ENCODE measurements around the gene C11orf24.
"Not testable (repeated sequence)": the region's sequence is repeated elsewhere in the genome, so short reads cannot be mapped to it uniquely, and the experiment has no call there.

Gene C11orf24

DNA sequence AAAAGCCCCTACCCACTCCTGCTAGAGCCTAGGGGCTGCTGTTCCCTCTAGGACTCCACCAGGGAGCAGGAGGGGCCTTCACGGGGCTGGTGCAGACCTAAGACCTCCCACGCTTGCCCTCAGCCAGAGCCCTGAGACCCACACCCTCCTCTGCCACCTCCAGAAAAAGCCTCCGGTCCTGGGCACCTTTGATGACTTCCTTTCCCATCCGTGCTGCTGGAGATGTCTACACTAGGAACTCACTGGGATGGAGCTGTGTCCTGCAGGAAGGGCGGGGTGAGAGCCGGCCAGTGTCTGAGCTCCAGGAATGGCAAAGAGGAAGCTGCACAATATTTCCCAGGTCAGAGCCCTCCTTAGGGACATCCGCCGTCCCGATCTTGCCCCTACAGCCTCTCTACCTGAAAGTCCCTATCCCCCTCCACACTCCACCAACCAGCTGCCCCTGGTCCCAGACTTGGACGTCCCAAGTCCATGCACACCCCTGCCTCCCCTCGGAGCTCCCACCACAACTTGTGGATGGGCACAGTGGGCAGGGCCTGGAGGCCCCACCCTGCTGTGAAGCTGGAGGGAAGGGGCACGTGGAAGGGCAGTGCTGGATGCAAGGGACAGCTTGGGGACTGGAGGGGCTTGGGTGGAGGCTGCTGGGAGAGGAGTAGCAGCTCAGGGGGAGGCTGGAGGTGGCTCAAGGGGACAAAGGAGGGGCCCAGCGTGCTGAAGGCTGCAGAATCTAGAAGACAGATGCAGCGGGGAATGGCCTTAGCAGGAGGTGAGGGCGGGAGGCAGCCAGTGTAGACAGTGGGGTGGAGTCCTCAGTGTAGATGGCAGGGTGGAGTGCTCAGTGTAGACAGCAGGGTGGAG is 27.1 kb upstream of the C11orf24 start:
- DNase-seq, result no peak

DNA sequence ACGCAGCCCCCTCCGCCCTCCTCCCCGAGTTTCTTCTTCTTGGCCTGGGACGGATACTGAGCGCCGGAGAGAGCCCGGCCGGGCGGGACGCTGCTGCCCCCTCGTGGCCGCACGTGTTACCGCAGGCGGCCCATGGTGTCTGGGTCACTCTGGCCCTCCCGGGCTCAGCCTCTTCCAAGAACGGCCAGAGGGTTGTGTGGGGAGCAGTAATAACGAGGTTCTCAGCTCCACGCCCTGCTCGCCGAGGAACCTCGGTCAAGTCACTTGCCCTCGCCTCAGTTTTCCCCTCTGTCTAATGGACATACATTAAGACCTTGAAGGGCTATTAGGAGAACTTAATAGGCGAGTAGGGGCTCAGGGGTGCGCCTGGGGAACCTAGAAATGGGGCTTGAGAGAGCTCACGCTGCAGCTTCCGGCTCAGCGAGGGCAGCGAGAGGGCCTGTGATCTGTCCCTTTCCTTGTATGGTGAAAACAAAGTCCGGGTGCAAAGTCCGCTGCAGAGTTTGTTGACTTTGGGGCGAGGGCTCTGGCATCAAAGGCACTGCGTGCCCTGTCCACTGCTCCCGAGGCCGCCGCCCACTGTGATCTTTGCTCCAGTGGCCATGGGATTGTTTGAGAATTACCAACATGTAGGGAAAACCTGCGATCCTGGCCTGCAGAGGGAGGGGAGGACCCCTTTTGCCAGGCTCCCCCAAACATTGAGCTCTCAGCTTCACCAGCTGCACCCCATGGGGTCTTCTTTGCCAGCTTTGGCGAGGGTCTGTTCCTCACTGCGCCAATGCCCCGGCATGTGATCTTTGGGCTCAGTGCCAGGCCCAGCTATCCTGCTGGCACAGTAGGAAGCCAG is 26.3 kb upstream of the C11orf24 start:
- peak; percentile 85 for DNase-seq

DNA sequence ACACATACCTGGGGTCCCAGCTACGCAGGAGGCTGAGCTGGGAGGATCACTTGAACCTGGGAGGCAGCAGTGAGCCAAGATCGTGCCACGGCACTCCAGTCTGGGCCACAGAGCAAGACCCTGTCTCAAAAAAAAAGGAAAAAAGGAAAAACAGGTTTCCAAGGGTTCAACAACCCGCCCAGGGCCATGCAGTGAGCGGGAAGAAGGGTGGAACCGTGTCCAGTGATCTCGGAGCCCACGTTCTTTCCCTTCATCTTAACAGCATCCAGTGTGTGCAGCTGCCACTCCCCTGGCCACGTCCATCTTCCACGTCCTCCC is 25.7 kb upstream of the C11orf24 start:
- no peak for DNase-seq

DNA sequence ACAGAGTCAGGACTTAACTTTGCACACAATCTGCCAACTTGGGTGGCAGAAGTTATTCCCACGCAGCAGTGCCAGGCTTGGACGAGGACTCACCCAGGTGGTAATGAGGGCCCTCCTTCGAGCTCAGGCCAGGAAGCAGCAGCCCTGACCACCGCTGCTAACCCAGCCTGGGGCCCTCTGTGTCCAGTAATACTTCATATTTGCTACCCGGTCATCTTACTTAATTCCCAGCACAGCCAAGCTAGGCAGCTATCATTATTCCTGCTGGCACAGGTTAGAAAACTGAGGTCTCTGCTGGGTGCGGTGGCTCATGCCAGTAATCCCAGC is 25.2 kb upstream of the C11orf24 start:
- DNase-seq, result no peak

DNA sequence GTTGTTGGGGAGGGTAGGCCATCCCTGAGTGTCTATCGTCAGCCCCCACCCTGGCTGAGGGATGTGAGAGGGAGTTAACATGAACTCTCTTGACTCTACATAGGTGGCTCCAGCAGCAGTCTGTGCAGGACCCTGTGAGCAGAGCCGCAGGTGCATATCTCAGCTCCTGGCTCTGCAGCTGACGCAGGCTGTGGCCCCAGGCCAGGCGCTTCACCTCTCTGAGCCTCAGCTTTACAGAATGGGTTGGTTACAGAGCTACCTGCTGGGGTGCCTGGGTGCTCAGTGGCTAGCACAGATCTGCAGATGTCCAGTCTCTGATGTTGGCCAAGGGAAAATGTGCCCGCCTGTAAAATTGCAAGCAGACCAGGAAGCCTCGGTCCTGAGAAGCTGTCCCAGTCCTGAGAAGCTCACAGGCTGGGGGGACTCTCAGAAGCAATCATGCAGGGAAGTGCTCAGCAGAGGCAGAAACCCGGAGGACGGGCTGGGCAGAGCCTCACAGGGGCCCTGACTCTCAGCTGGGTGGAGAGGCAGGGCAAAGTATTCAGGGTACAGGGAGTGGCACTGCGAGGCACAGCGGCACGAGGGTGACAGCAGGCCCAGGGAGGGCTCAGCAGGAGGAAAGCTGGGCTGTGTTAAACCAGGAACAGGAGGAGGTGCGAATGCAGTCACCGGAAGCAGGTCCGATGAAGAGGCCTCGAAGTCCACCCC is 24.7 kb upstream of the C11orf24 start:
- DNase-seq, result no peak

DNA sequence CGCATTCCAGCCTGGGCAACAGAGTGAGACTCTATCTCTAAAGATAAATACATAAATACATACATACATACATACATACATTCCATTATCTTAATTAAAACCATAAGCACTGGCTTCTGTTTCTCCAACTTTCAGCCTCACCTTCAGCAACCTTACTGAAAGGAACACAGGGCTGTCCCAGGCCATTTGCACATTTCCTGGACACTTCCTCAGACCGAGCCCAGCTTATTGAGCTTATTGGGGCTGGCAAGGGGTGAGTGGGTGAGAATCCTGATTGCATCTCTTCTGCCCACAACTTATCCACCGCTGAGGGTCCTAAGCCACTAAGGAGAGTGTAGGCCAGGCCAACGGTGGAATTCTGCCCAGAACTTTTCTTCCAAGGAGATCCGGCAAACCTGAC is 24.2 kb upstream of the C11orf24 start:
- DNase-seq, result no peak

DNA sequence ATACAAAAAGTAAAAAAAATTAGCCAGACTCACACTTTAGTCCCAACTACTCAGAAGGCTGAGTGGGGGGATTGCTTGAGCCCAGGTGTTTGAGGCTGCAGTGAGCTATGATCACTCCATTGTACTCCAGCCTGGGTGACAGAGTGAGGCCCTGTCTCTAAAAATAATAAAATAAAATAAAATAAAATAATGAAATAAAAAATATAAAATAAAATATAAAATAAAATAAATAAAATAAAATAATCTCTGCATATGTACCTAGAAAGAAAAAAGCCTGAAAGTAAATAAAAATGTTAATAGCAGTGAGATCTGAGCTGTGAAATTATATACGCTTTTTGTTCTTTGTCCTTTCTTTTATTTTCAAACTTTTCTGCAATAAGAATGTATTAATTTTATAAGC is 23.5 kb upstream of the C11orf24 start:
- DNase-seq, result no peak

DNA sequence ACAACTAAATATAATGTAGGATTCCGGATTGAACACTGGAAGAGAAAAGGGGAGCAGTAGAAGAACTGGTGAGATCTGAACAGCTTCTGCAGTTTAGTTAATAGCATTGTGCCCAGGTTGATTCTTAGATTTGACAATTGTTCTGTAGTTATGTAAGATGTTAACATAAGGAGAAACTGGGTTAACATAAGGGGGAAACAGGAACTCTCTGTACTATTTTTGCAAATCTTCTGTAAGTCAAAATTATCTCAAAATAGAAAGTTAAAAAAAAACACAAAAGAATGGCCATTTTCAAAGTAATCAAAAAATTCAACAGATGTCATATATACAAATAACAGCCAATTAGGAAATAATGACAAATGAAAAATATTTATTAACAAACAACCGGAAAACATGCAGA is 21.9 kb upstream of the C11orf24 start:
- DNase-seq, result no peak

DNA sequence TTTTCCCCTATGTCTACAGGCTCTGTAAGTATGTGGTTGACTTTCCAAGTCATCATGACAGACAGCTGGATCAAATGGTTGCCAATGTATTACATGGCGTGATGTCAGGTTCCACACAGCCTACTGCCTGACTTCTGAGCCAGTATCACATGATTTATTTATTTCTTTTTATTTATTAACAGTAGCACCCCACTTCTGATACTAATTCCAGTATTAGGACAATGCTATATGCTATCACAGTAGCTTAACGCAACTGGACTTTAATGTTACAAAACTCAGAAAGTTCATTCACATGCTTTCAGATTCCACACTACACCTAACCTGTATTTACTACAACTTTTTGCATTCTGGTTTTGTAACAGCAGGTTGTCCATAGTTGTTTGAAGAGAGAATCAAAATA is 17.7 kb upstream of the C11orf24 start:
- DNase-seq, result no peak

DNA sequence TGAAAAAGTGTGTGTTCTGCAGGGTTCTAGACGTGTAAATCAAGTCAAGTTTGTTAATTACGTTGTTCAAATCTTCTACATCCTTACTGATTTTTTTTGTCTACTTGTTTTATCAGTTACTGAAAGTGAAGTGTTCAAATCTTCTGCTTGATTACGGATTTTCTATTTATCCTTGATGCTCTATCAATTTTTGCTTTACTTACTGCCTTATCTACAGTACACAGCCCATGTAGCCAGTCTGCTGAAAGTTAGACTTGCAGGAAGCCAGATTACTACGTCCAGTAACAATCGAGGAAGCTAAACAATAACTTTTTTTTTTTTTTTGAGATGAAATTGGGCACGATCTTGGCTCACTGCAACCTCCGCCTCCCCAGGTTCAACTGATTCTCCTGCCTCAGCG is 15.6 kb upstream of the C11orf24 start:
- DNase-seq, result no peak

DNA sequence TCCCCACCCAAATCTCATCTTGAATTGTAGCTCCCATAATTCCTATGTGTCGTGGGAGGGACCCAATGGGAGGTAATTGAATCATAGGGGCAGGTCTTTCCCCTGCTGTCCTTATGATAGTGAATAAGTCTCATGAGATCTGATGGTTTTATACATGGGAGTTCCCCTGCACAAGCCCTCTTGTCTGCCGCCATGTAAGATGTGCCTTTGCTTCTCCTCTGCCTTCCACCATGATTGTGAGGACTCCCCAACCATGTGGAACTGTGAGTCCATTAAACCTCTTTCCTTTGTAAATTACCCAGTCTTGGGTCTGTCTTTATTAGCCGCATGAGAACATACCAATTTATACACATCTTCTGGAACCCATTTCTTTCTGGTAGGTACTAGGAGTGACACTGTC is 12.8 kb upstream of the C11orf24 start:
- not testable (repeated sequence) for DNase-seq

DNA sequence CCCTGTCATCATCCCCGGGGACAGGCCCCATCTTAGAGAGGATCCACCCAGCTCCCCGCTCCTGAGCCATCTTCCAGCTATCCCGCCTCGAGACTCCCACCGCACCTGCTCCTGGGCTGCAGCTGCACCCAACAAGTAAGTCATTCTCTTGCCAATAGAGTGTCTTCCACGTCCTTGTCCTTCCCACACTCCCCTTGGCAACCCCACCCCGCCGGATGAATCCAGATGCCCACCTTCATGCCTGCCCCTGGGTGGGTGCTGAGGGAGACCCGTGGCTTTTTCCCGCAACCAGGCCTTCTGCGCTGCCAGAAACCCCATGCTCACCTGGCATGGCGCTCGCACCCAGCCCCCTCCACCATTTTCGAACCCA is 11.1 kb upstream of the C11orf24 start:
- no peak for DNase-seq

DNA sequence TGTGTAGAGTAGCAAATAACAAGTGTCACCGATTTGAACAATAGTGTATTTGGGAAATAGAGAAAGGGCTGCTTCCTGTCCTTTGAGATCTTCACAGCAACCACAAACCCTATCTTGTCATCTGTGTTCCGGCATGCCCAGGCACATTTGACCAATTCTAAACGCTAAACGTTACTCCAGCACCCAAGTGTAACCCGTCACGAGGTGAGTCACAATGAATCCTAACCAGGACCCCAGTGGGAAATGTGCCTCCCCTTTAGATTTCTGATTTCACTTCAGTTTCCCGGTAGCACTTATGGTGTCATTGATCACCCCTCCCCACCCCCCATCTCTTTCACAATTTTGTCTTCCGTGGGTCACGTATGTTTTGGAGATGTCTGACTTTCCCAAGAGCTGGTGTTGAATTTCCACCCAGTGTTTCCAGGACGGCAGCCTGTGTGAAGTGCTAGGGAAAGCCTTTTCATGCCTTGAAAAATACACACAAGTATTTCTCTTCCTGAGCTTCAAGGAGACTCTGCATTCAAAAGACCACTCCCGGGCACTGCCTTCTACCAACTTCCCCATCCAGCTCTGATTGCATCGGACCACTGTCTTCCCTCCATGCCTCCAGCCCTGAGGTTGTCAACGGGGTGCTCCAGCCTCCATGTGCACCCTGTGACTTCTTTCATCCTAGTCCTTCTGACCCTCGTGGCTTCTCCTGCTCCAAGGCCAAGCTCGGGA is 10.5 kb upstream of the C11orf24 start:
- DNase-seq, result peak; percentile 96

DNA sequence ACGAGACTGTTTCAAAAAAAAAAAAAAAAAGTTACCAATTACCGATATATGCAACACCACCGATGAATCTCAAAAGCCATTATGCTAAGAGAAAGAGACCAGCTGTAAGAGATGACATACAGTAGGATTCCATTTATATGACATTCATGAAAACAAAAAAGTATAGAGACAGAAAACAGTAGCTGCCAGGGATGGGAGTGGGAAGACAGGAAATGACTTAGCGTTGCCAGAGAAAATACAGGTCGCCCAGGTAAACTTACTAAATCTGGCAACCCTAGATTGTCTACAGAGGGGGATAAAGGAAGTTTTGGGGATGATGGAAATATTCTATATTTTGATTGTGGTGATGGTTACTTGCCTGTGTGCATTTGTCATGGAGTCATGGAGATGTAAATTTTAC is 7.9 kb upstream of the C11orf24 start:
- DNase-seq, result no peak

DNA sequence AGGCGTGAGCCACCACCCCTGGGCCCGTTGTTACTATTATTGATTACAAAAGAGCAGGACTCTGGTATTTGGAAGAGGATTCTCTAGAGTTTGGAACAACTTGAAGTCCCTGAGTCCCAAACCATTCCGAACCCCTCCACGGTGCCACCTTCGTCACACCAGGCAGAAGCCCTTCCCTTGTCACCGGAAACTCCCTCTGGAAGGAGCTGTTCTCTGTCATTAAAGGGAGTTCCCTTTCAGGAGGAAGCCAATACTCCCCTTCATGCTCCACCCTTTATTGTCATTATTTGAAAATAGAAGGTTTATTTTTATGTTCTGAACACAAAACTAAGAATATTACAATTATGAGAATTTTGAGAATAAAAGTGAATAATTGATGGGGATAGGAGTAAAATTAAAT is 5.1 kb upstream of the C11orf24 start:
- no peak for DNase-seq

DNA sequence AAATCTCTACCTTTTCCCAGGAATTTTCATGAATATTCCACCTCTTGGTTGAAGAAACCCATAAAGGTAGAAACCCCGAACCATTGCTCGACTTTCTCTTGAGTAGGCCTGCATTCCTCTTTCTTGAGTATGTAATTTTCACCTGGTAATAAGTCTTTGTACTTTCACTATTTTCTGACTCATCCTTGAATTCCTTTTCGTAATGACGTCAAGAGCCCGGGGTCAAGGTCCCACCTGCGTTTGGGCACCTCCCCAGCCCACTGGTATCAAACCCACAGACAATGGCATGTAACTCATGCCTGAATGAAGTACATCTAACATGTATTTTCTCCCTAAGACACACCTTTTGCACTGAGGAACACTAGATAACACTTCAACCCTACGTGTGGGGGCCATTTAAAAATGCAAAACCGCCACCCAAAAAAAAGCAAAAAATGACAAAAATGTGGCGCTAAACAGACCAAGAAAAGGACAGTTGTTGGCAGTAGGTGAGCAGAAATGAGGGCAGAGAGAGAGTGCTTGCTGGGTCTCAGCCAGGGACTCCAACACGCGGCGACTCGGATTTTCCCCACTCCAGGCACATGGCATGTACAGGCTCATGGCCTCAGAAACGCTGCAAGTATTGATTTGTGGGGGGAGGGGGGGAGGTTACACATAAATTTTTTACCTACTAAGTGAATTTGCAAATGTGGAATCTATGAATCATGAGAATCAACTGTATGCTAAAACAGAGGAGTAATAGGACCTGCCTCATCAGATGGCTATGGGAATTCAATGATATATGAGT is 4.1 kb upstream of the C11orf24 start:
- DNase-seq, result no peak

DNA sequence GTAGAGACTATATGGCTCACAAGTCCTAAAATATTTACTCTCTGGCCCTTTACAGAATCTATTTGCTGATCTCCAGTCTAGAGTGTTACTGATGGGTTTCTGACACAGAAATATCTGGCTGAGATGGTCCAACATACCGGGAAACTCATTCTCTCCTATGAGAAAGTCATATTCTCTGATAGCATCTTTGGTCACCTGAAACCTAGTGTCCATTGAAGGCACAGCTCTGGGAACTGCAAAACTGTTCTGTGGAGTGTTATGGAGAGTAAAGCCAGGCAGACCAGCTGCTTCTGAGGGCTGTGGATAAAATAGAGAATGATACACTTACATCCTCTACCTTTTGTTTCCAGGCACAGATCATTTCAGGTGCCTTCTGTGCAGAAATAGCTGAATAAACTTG is 2.5 kb upstream of the C11orf24 start:
- no peak for DNase-seq

DNA sequence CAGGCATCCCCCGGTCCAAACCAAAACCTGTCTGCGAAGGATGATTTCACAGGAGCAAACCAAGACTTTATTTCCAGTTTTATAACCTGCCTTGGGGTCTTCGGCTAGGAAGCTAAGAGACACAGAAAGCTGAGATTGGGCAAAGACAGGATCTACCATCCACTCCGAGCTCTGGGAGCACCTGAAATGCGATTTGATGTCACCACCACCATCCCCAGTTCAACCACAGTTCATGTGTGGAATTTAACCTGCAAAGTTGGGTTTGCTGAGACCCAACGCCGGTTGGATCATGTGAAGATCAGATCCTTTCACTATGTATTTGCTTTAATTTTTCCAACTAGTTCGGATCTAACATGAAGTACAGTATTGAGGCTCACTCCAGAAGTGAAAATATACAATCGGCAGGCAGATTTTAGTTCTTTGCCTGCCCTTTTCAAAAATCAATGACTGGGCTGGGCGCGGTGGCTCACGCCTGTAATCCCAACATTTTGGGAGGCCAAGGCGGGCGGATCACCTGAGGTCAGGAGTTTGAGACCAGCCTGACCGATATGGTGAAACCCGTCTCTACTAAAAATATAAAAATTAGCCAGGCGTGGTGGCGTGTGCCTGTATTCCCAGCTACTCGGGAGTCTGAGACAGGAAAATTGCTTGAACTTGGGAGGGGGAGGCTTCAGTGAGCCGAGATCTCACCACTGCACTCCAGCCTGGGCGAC is 1.4 kb upstream of the C11orf24 start:
- DNase-seq, result no peak

DNA sequence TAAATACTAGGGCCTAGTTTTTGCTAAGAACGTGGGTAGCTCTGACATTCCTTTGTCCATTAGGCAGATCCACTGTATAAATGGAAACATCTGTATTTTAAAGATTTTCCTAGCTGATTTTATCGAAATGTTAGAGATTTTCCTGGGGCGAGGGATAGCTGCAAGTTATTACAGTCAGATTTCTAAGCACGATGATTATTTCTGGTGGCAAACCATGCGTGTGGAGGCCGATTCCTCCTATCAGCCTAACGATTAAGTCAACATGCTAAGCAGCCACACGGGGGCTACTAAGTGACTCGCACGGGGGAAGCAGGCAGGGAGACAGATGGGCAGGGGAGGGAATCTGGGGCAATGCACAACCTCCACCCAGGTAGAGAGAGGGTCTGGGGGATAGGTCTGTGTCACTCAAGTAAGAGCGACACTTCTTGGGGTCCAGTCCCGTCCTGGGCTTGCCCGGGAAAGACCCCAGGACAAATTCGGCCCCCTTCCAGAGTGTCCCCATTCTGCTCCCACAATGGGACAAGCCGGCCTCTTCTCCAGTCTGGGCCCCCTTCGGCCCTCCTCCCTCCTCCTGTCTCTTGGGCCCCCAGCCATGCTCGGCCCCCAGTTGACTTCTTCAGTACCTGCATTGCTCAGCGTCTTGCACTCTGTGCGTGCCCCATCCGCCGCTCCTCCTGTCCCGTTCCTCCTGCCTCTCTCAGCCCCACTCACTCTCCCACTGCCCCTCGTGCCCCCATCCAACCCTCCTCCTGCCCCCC is 571 bp downstream of the C11orf24 start:
- DNase-seq, result peak; percentile 76

DNA sequence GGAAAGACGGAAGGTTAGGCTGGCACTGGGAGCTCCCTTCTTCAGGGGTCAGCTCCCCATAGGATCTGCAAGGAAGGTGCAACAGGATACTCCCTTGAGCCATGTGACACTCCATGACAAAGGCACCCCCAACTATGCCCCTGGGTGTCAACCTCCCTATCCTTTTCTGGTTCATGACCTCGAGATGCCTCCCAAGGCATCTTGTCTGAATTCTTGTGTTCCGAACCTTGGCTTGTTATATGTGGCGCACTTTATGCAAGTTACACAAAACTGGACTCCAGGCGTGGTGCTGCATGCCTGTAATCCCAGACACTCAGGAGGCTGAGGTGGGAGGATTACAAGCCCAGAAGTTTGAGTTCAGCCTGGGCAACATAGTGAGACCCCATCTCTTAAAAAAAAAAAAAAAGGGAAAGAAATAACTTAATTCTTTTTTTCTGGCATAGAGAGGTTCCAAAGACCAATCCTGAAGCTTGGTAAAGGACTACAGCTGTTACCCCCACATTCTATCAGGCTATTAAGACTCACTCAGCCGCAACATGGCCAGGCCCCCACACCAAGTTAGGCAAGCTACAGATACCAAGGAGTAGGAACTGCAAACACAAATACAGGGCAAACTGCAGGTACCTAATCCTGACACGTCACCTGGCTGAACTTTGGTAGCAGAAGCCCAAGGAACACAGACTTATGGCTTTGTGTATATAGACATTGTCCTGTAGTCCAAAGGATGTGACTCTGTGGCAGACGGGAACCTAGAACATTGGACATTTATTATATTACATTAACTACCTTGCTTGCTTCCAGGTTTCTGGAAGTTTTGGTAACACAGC is 1.4 kb downstream of the C11orf24 start:
- DNase-seq, result no peak
